Small intestine (tissue), 7 donors: ENCODE data around the gene GADD45GIP1. TPM values are rescaled to one million over a fixed set of nuclear protein-coding genes. Genes with fewer than 3 reads are reported as not detected.
A peak's percentile ranks its signal among the peaks of the same experiment; 100 is the strongest.
"Not testable (repeated sequence)": the region's sequence is repeated elsewhere in the genome, so short reads cannot be mapped to it uniquely, and the experiment has no call there.

ENCODE experiments used
- DNase-seq, 2 donors: peaks; one replicate each; pipeline versions ENCODE4 v3.0.0 to v3.0.0-alpha.2; 2013
- FAIRE-seq: peaks from 2 replicates; lab custom pipeline; 2012; peaks lifted over from hg19 to GRCh38; lab: Jason Lieb, UNC
- H3K27ac ChIP-seq, 3 donors: one replicate each; pipeline ENCODE4 v1.5.1; 2013; ENCODE audit warnings: low read length in 2 of 3, mild to moderate bottlenecking in 2 of 3, control low read depth in 1 of 3, inconsistent platforms in 1 of 3, low read depth in 1 of 3, moderate library complexity in 1 of 3
- H3K27me3 ChIP-seq, 3 donors: one replicate each; pipeline ENCODE4 v1.6.1; 2013; ENCODE audit warnings: low read length in 3 of 3, inconsistent platforms in 1 of 3; ENCODE audit not compliant: control insufficient read depth in 3 of 3, insufficient read depth in 3 of 3
- H3K36me3 ChIP-seq, 3 donors: one replicate each; pipeline ENCODE4 v1.6.1; 2013; ENCODE audit warnings: low read length in 3 of 3, inconsistent platforms in 1 of 3, low read depth in 1 of 3, mild to moderate bottlenecking in 1 of 3, moderate library complexity in 1 of 3; ENCODE audit not compliant: control insufficient read depth in 3 of 3, insufficient read depth in 2 of 3
- H3K4me1 ChIP-seq, 3 donors: one replicate each; pipeline ENCODE4 v1.6.1; 2013; ENCODE audit warnings: low read length in 2 of 3, inconsistent platforms in 1 of 3, low read depth in 1 of 3, mild to moderate bottlenecking in 1 of 3, moderate library complexity in 1 of 3; ENCODE audit not compliant: control insufficient read depth in 3 of 3, insufficient read depth in 2 of 3
- H3K4me3 ChIP-seq, 3 donors: one replicate each; pipeline ENCODE4 v1.5.1; 2013; ENCODE audit warnings: low read length in 3 of 3, control low read depth in 1 of 3, inconsistent platforms in 1 of 3, low read depth in 1 of 3, mild to moderate bottlenecking in 1 of 3, moderate library complexity in 1 of 3
- H3K9me3 ChIP-seq, 2 donors: one replicate each; pipeline ENCODE4 v1.6.1; 2013; ENCODE audit warnings: low read depth in 1 of 2, low read length in 1 of 2; ENCODE audit not compliant: control insufficient read depth in 2 of 2, insufficient read depth in 1 of 2
- WGBS, 3 donors: extraction: QIAGEN DNeasy Blood & Tissue Kit; methylation state at CpG; one replicate each; pipeline ENCODE4 v1.1.7; 2013; 5-methylcytosine and 5-hydroxymethylcytosine counted together
- polyA plus RNA-seq, 4 donors: library from polyadenylated mRNA; stranded (reverse) in 3 of 4; unstranded in 1 of 4; fragments of 200-250 nt in 3 of 4; fragments of 120-200 nt in 1 of 4; gene quantifications; one replicate each; pipeline versions ENCODE4 v1.2.1 to v1.2.3, GENCODE V29; 2013
- donor health status: healthy with polysubstance abuse.
- donor health status: control.
- donor health status: control.
- donor health status: Bipolar disorder and iron deficiency.
- donor health status: healthy.

Gene GADD45GIP1
- polyA plus RNA-seq, 4 donors = 27.0 to 42.2 (median 36.1) TPM

- no peak for DNase-seq
Observed at GRCh38 chr19:12932392-12933286, 24.4 kb downstream of the GADD45GIP1 start.

GRCh38 chr19:12930002-12930645, 26.9 kb downstream of the GADD45GIP1 start:
- H3K9me3 ChIP-seq = no peaks in the 10 kb centered on the region
- 90 to 97% (median 93%) methylated on average over 18 to 19 of the region's 19 CpGs for WGBS, 3 donors
- H3K27ac ChIP-seq = no peak overlapping the region
- no peaks in the 10 kb centered on the region for H3K27me3 ChIP-seq
- FAIRE-seq = no peak
- peaks cover 19 to 58% (median 20%) of the 10 kb centered on the region in 3 donors for H3K36me3 ChIP-seq
- no peak overlapping the region for H3K4me3 ChIP-seq
- H3K4me1 ChIP-seq = peaks cover 0 to 12% (median 3%) of the 10 kb centered on the region in 3 donors
- no peak for DNase-seq

More at GRCh38 chr19:12932392-12933286, 24.4 kb downstream of the GADD45GIP1 start:
- Histone ChIP-seq H3K27me3 (no peaks in the 10 kb centered on the region), H3K9me3 (no peaks in the 10 kb centered on the region), H3K27ac (peak overlapping the region in 2 of 3 donors; percentile 67 to 74), H3K4me1 (peaks cover 2 to 16% (median 3%) of the 10 kb centered on the region in 3 donors), H3K36me3 (peaks cover 11 to 35% (median 13%) of the 10 kb centered on the region in 3 donors), H3K4me3 (peak overlapping the region; percentile 81 to 95 (median 89))
- no peak for FAIRE-seq
- WGBS, 3 donors = 27 to 32% (median 31%) methylated on average over 16 of the region's 16 CpGs

GRCh38 chr19:12924621-12925310, 32.3 kb downstream of the GADD45GIP1 start:
- Histone ChIP-seq H3K4me3 (no peak overlapping the region), H3K9me3 (no peaks in the 10 kb centered on the region), H3K36me3 (peaks cover 28 to 77% (median 33%) of the 10 kb centered on the region in 3 donors), H3K4me1 (no peaks in the 10 kb centered on the region), H3K27ac (no peak overlapping the region), H3K27me3 (no peaks in the 10 kb centered on the region)
- 94 to 98% (median 94%) methylated on average over 26 to 29 of the region's 29 CpGs for WGBS, 3 donors
- DNase-seq (no peak), FAIRE-seq (no peak)

GRCh38 chr19:12922959-12923358, 34.1 kb downstream of the GADD45GIP1 start:
- Histone ChIP-seq H3K27ac (no peak overlapping the region), H3K9me3 (no peaks in the 10 kb centered on the region), H3K4me3 (no peak overlapping the region), H3K4me1 (no peaks in the 10 kb centered on the region), H3K27me3 (no peaks in the 10 kb centered on the region), H3K36me3 (peaks cover 21 to 59% (median 31%) of the 10 kb centered on the region in 3 donors)
- FAIRE-seq = no peak
- no peak for DNase-seq
- WGBS, 3 donors = 96 to 99% (median 98%) methylated on average over 4 of the region's 4 CpGs

GRCh38 chr19:12921047-12921446, 36.0 kb downstream of the GADD45GIP1 start:
- WGBS, 3 donors = 16 to 40% (median 30%) methylated on average over 3 of the region's 3 CpGs
- Histone ChIP-seq H3K9me3 (no peaks in the 10 kb centered on the region), H3K27ac (peak overlapping the region in 1 of 3 donors; percentile 37), H3K4me1 (no peaks in the 10 kb centered on the region), H3K36me3 (peaks cover 14 to 41% (median 24%) of the 10 kb centered on the region in 3 donors), H3K27me3 (no peaks in the 10 kb centered on the region), H3K4me3 (no peak overlapping the region)
- no peak for DNase-seq
- FAIRE-seq = no peak

GRCh38 chr19:12918253-12918652, 38.8 kb downstream of the GADD45GIP1 start:
- DNase-seq = no peak
- 91 to 97% (median 95%) methylated on average over 12 to 14 of the region's 14 CpGs for WGBS, 3 donors
- Histone ChIP-seq H3K36me3 (peaks cover 6 to 14% (median 8%) of the 10 kb centered on the region in 3 donors), H3K4me3 (no peak overlapping the region), H3K9me3 (no peaks in the 10 kb centered on the region), H3K4me1 (peaks cover 0 to 10% (median 0%) of the 10 kb centered on the region in 3 donors), H3K27me3 (peaks cover 0 to 8% (median 0%) of the 10 kb centered on the region in 3 donors), H3K27ac (no peak overlapping the region)
- FAIRE-seq = no peak

- not testable (repeated sequence) for H3K36me3 ChIP-seq, FAIRE-seq, H3K9me3 ChIP-seq, H3K27ac ChIP-seq, H3K4me3 ChIP-seq, DNase-seq
- Histone ChIP-seq H3K27me3 (peaks cover 0 to 11% (median 0%) of the 10 kb centered on the region in 3 donors), H3K4me1 (peaks cover 0 to 10% (median 0%) of the 10 kb centered on the region in 3 donors)
- WGBS, 3 donors = 75 to 87% (median 77%) methylated on average over 4 of the region's 4 CpGs
Observed at GRCh38 chr19:12915860-12916259, 41.2 kb downstream of the GADD45GIP1 start.
